HepG2 (cell line): ENCODE results near the gene C9orf78. TPM values are rescaled to one million over a fixed set of nuclear protein-coding genes. Genes with fewer than 3 reads are reported as not detected.
A peak's percentile ranks its signal among the peaks of the same experiment; 100 is the strongest.

Experiments used
- BORCS8-MEF2B ChIP-seq: sonication (generic); formaldehyde crosslinking; IDR thresholded peaks from 2 replicates; pipeline ENCODE4 v1.8.0; 2022; ENCODE audit warnings: mild to moderate bottlenecking, missing genetic modification reagents
- BRF2 ChIP-seq: sonication (generic); formaldehyde crosslinking; IDR thresholded peaks from 2 replicates; pipeline ENCODE4 v1.8.1; 2022; ENCODE audit warnings: mild to moderate bottlenecking, missing genetic modification reagents
- CBX5 ChIP-seq: sonication (generic); formaldehyde crosslinking; IDR thresholded peaks from 2 replicates; pipeline ENCODE4 v1.4.0; 2020; ENCODE audit warnings: missing genetic modification reagents, borderline replicate concordance
- FOXA1 ChIP-seq, 2 experiments: fragments of 450-650 bp in 1 of 2; sonication (generic) in 1 of 2; formaldehyde crosslinking in 1 of 2; IDR thresholded peaks; 2 replicates each; pipeline versions ENCODE4 v1.4.0 to v1.6.1; 2016 to 2020; ENCODE audit warnings: missing genetic modification reagents in 1 of 2
- LCORL ChIP-seq, 2 experiments: fragments of 450-650 bp in 1 of 2; sonication (generic) in 1 of 2; formaldehyde crosslinking in 1 of 2; IDR thresholded peaks; 2 replicates each; pipeline versions ENCODE4 v1.5.0 to v1.6.1; 2017 to 2020; ENCODE audit warnings: antibody characterized with exemption in 1 of 2, missing genetic modification reagents in 1 of 2
- NPAS2 ChIP-seq: sonication (generic); formaldehyde crosslinking; IDR thresholded peaks from 2 replicates; pipeline ENCODE4 v1.8.0; 2022; ENCODE audit warnings: mild to moderate bottlenecking, missing genetic modification reagents, borderline replicate concordance
- NR3C1 ChIP-seq: sonication (generic); formaldehyde crosslinking; IDR thresholded peaks from 2 replicates; pipeline ENCODE4 v1.4.0; 2020; ENCODE audit warnings: missing genetic modification reagents
- PHF8 ChIP-seq: sonication (generic); formaldehyde crosslinking; IDR thresholded peaks from 2 replicates; pipeline ENCODE4 v1.5.0; 2020; ENCODE audit warnings: missing genetic modification reagents
- ZBTB42 ChIP-seq: sonication (generic); formaldehyde crosslinking; IDR thresholded peaks from 2 replicates; pipeline ENCODE4 v1.5.0; 2020; ENCODE audit warnings: mild to moderate bottlenecking, missing genetic modification reagents
- ZHX1 ChIP-seq: sonication (generic); formaldehyde crosslinking; IDR thresholded peaks from 2 replicates; pipeline ENCODE4 v1.8.1; 2022; ENCODE audit warnings: low read depth, mild to moderate bottlenecking, missing genetic modification reagents
- ZNF503 ChIP-seq: sonication (generic); formaldehyde crosslinking; IDR thresholded peaks from 2 replicates; pipeline ENCODE4 v1.4.0; 2020; ENCODE audit warnings: missing genetic modification reagents
- ZNF546 ChIP-seq: sonication (generic); formaldehyde crosslinking; conservative IDR thresholded peaks from 2 replicates; pipeline ENCODE4 v1.8.1; 2023; ENCODE audit warnings: mild to moderate bottlenecking, missing genetic modification reagents
- ZNF563 ChIP-seq: sonication (generic); formaldehyde crosslinking; IDR thresholded peaks from 2 replicates; pipeline ENCODE4 v1.8.0; 2022; ENCODE audit warnings: mild to moderate bottlenecking, moderate library complexity, missing genetic modification reagents
- ZNF577 ChIP-seq: sonication (generic); formaldehyde crosslinking; IDR thresholded peaks from 2 replicates; pipeline ENCODE4 v1.4.0; 2020; ENCODE audit warnings: mild to moderate bottlenecking, low read depth, missing genetic modification reagents, borderline replicate concordance
- ZNF691 ChIP-seq: sonication (generic); formaldehyde crosslinking; IDR thresholded peaks from 2 replicates; pipeline ENCODE4 v1.4.0; 2020; ENCODE audit warnings: missing genetic modification reagents, low read depth, mild to moderate bottlenecking, borderline replicate concordance
- ZNF710 ChIP-seq: sonication (generic); formaldehyde crosslinking; IDR thresholded peaks from 2 replicates; pipeline ENCODE4 v1.5.0; 2020; ENCODE audit warnings: mild to moderate bottlenecking, missing genetic modification reagents, borderline replicate concordance
- ZNF784 ChIP-seq: sonication (generic); formaldehyde crosslinking; IDR thresholded peaks from 2 replicates; pipeline ENCODE4 v1.5.1; 2020; ENCODE audit warnings: missing genetic modification reagents, mild to moderate bottlenecking, borderline replicate concordance
- ZSCAN9 ChIP-seq: IDR thresholded peaks from 2 replicates; pipeline ENCODE4 v1.6.1; 2016; ENCODE audit warnings: borderline replicate concordance
- polyA plus RNA-seq, 8 experiments: library from polyadenylated mRNA; depleted of rRNA in 3 of 8; stranded (reverse) in 7 of 8; unstranded in 1 of 8; fragments of >200 nt; fragmentation: Illumina TruSeq in 4 of 8; extraction: Trizol in 4 of 8; gene quantifications; 2 replicates each; pipeline versions ENCODE4 v1.2.1 to v1.2.3, GENCODE V29; 2011 to 2016; ENCODE audit warnings: low read depth in 4 of 8, missing spikeins in 1 of 8, mixed read lengths in 1 of 8; ENCODE audit not compliant: insufficient read depth in 1 of 8
- total RNA-seq, 5 experiments: library from RNA; depleted of rRNA; stranded (reverse); fragments of >200 nt; fragmentation: Illumina TruSeq; extraction: Trizol; gene quantifications; 2 replicates each; pipeline ENCODE4 v1.2.3, GENCODE V29; 2016; ENCODE audit warnings: low read depth in 1 of 5

Gene C9orf78
- total and polyA plus RNA-seq, 2 of the 13 experiments (the other 11 are each of a cell fraction or from before 2014, with no cell fraction given): 18.4 to 35.5 TPM

- TF ChIP-seq ZNF691 (CRISPR knock-in tag) (0 out of 2 replicates have a peak, but pooled peaks have one; percentile 23), BRF2 (no peak), CBX5 (CRISPR knock-in tag) (no peak; the same call in 1 of the 2 replicates), NPAS2 (CRISPR knock-in tag) (no peak), FOXA1 (IDR thresholded peaks at IDR 0.05) (no peak), FOXA1 (CRISPR knock-in tag; IDR thresholded peaks at IDR 0.05) (no peak), LCORL (IDR thresholded peaks at IDR 0.05) (no peak), LCORL (CRISPR knock-in tag; IDR thresholded peaks at IDR 0.05) (no peak), ZNF546 (no peak; the same call in 1 of the 2 replicates), ZNF577 (no peak), ZNF784 (CRISPR knock-in tag) (no peak), ZNF710 (CRISPR knock-in tag) (no peak), BORCS8-MEF2B (0 out of 2 replicates have a peak, but pooled peaks have one; percentile 29), ZSCAN9 (CRISPR knock-in tag) (no peak), NR3C1 (CRISPR knock-in tag) (no peak), ZNF563 (CRISPR knock-in tag) (0 out of 2 replicates have a peak, but pooled peaks have one; percentile 46), PHF8 (peak; percentile 84), ZHX1 (CRISPR knock-in tag) (0 out of 2 replicates have a peak, but pooled peaks have one; percentile 40), ZBTB42 (CRISPR knock-in tag) (no peak), ZNF503 (0 out of 2 replicates have a peak, but pooled peaks have one; percentile 46)
Observed at GRCh38 chr9:129835128-129835859, at the start of gene C9orf78, which contains the start of gene USP20 (continued).
